ENCODE measurements around the gene LRCOL1.

DNA sequence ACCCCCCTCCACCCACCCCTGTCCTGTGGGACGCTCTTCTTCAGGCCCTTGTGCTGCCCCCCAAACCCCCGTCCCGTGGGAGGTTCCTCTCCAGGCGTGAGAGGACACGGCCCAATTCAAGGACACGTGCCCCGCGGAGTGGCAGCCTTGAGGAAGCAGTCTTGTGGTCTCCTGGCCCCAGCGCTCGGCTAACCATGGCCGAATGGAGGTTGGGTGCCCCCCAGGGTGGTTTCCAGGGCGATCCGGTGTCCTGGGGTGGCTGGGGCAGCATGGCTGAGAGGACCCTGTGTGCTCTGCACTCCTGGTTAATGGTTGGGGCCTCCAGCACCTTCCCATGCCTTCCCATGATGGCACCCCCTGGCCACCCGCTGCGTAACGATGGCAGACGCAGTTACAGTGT, 53.6 kb downstream of the LRCOL1 start:
- TF ChIP-seq, protein P1, sequence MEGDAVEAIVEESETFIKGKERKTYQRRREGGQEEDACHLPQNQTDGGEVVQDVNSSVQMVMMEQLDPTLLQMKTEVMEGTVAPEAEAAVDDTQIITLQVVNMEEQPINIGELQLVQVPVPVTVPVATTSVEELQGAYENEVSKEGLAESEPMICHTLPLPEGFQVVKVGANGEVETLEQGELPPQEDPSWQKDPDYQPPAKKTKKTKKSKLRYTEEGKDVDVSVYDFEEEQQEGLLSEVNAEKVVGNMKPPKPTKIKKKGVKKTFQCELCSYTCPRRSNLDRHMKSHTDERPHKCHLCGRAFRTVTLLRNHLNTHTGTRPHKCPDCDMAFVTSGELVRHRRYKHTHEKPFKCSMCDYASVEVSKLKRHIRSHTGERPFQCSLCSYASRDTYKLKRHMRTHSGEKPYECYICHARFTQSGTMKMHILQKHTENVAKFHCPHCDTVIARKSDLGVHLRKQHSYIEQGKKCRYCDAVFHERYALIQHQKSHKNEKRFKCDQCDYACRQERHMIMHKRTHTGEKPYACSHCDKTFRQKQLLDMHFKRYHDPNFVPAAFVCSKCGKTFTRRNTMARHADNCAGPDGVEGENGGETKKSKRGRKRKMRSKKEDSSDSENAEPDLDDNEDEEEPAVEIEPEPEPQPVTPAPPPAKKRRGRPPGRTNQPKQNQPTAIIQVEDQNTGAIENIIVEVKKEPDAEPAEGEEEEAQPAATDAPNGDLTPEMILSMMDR (conservative IDR thresholded peaks at IDR 0.05; ENCODE audit: low read length) = no peak
- TF ChIP-seq EZH2phosphoT487 (IDR thresholded peaks at IDR 0.05; ENCODE audit: borderline replicate concordance) = no peak
